Upper lobe of left lung (tissue), 4 donors: Measurements from ENCODE around the gene NR2F1.

ENCODE experiments used
- EP300 ChIP-seq, 4 donors: sonication (generic); formaldehyde crosslinking; IDR thresholded peaks; one replicate each; pipeline ENCODE4 v1.5.1; 2017; ENCODE audit warnings: antibody characterized with exemption in 4 of 4, control low read depth in 2 of 4
- POLR2A ChIP-seq, 4 donors: fragments of 450-650 bp; IDR thresholded peaks; one replicate each; pipeline ENCODE4 v1.5.1; 2016 to 2017; ENCODE audit warnings: antibody characterized with exemption in 4 of 4, mild to moderate bottlenecking in 2 of 4
- POLR2AphosphoS5 ChIP-seq, 2 donors: sonication (generic); formaldehyde crosslinking; IDR thresholded peaks; one replicate each; pipeline ENCODE4 v1.5.1; 2017; ENCODE audit warnings: antibody characterized with exemption in 2 of 2
- TF ChIP-seq, protein P1 (sequence below), 6 experiments: fragments of 450-650 bp in 4 of 6; fragments of 200-600 bp in 2 of 6; sonication (generic) in 2 of 6; IDR thresholded peaks; one replicate each; pipeline ENCODE4 v1.5.1; 2016 to 2019; ENCODE audit warnings: antibody characterized with exemption in 6 of 6

DNA sequence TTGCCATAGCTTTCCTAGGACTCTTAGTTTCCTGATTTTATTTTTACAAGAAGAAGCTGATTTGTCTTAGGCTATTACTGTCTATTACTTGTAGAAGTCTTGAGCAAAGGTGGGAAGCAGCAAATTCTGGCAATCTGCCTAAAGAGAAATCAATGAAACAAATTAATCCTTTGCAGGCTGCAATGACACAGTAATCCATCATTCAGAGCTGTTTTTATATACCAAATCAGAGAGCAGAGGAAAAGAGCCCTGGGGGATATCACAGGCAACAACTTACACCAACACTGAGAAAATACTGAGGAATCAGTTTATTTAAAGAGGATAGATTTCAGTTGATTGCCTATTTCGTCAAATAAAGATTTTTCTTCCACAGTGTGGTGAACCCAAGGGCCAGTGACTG is 15.6 kb upstream of the NR2F1 start:
- TF ChIP-seq, protein P1, sequence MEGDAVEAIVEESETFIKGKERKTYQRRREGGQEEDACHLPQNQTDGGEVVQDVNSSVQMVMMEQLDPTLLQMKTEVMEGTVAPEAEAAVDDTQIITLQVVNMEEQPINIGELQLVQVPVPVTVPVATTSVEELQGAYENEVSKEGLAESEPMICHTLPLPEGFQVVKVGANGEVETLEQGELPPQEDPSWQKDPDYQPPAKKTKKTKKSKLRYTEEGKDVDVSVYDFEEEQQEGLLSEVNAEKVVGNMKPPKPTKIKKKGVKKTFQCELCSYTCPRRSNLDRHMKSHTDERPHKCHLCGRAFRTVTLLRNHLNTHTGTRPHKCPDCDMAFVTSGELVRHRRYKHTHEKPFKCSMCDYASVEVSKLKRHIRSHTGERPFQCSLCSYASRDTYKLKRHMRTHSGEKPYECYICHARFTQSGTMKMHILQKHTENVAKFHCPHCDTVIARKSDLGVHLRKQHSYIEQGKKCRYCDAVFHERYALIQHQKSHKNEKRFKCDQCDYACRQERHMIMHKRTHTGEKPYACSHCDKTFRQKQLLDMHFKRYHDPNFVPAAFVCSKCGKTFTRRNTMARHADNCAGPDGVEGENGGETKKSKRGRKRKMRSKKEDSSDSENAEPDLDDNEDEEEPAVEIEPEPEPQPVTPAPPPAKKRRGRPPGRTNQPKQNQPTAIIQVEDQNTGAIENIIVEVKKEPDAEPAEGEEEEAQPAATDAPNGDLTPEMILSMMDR (IDR thresholded peaks at IDR 0.05), result no peak
- TF ChIP-seq POLR2A (IDR thresholded peaks at IDR 0.05), result no peak
- TF ChIP-seq EP300 (IDR thresholded peaks at IDR 0.05), result no peak
- no peak for TF ChIP-seq POLR2AphosphoS5 (IDR thresholded peaks at IDR 0.05)
